ENCODE data around the gene WNT2B.
"Not testable (repeated sequence)": the region's sequence is repeated elsewhere in the genome, so short reads cannot be mapped to it uniquely, and the experiment has no call there.

DNA sequence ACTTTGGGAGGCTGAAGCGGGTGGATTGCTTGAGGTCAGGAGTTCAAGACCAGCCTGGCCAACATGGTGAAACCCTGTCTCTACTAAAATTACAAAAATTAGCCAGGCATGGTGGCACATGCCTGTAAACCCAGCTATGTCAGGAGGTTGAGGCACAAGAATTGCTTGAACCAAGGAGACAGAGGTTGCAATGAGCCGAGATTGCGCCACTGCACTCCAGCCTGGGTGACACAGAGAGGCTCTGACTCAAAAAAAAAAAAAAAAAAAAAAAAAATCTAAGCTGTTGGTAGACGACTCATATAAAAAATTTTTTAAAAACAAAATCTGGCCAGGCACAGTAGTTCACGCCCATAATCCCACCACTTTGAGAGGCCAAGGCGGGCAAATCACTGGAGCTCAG is 21.1 kb upstream of the WNT2B start:
- TF ChIP-seq, protein P1, sequence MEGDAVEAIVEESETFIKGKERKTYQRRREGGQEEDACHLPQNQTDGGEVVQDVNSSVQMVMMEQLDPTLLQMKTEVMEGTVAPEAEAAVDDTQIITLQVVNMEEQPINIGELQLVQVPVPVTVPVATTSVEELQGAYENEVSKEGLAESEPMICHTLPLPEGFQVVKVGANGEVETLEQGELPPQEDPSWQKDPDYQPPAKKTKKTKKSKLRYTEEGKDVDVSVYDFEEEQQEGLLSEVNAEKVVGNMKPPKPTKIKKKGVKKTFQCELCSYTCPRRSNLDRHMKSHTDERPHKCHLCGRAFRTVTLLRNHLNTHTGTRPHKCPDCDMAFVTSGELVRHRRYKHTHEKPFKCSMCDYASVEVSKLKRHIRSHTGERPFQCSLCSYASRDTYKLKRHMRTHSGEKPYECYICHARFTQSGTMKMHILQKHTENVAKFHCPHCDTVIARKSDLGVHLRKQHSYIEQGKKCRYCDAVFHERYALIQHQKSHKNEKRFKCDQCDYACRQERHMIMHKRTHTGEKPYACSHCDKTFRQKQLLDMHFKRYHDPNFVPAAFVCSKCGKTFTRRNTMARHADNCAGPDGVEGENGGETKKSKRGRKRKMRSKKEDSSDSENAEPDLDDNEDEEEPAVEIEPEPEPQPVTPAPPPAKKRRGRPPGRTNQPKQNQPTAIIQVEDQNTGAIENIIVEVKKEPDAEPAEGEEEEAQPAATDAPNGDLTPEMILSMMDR (IDR thresholded peaks at IDR 0.05), result not testable (repeated sequence)
- not testable (repeated sequence) for TF ChIP-seq EZH2 (IDR thresholded peaks at IDR 0.05; ENCODE audit: borderline replicate concordance, insufficient read depth, low read depth, low read length, poor library complexity, severe bottlenecking)
